K562 (cell line): Measurements from ENCODE around the gene PPP1R12B.
"Not testable (repeated sequence)": the region's sequence is repeated elsewhere in the genome, so short reads cannot be mapped to it uniquely, and the experiment has no call there.

Source experiments
- EZH2 ChIP-seq: IDR thresholded peaks from 2 replicates; pipeline ENCODE4 v1.6.1; 2012; ENCODE audit warnings: low read depth, mild to moderate bottlenecking, inconsistent platforms, low read length, borderline replicate concordance
- PML ChIP-seq: IDR thresholded peaks from 2 replicates; pipeline ENCODE4 v1.6.1; 2012; ENCODE audit warnings: low read length, inconsistent platforms
- PYGO2 ChIP-seq: fragments of 450-650 bp; IDR thresholded peaks from 2 replicates; pipeline ENCODE4 v1.6.1; 2016; ENCODE audit warnings: mild to moderate bottlenecking, missing genetic modification characterization, moderate library complexity, missing compliant biosample characterization
- THAP7 ChIP-seq: fragments of 250-450 bp; sonication (Bioruptor Pico); IDR thresholded peaks from 2 replicates; pipeline ENCODE4 v1.5.0; 2021
- ZBTB33 ChIP-seq: sonication (generic); formaldehyde crosslinking; IDR thresholded peaks from 2 replicates; pipeline ENCODE4 v1.8.1; 2023; ENCODE audit warnings: mild to moderate bottlenecking, missing genetic modification reagents

- TF ChIP-seq EZH2; PML; PYGO2 (tag); ZBTB33 (CRISPR knock-in tag); THAP7: not testable (repeated sequence)
Observed at GRCh38 chr1:202619012-202619411, 270.5 kb downstream of the PPP1R12B start.
